ENCODE measurements around the gene ZNF423.

- no peak for TF ChIP-seq CTCF (IDR thresholded peaks at IDR 0.05)
- no peak for TF ChIP-seq POLR2A (IDR thresholded peaks at IDR 0.05)
- TF ChIP-seq EP300 (IDR thresholded peaks at IDR 0.05): no peak
Observed at GRCh38 chr16:49625311-49626065, 230.4 kb downstream of the ZNF423 start.
